ENCODE measurements around the gene KLHL40. TPM values are rescaled to one million over a fixed set of nuclear protein-coding genes. Genes with fewer than 3 reads are reported as not detected.

KLHL40 gene
- total and polyA plus RNA-seq, 9 of the 15 experiments (the other 6 are each of a cell fraction or from before 2014, with no cell fraction given): not detected

DNA sequence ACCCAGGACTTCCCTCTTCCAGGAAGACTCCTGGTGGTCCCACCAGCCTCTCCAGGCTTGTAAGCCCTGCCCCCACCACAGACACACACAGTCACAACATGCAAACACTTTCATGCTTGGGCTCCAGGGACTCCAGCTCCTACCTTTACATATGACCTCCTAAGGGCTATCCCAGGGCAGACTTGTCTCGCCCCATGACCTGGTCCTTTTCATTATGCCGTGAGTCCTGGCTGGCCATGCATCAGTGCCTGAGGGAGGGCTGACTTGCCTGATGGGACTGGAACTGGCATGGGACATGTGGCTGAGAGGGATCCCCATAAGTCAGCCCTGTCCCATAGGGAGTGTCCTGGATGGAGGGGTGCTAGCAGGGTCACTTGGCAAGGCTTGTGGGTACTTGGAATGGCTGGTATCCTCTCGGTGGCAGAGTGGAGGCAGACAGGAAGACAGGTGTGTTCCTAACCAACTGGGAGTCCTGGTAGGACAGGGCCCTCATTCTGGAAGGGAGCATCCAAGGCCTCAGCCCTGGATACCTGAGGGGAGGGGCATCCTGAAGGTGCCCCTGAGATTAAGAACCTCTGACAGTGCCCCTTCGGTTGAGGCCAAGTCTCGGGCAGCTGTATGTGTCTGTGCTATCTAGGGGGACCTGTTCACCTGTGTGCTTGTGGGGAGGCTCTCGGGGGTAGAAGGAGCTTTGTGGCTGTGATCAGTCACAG is 17.8 kb downstream of the KLHL40 start:
- H3K9ac ChIP-seq (ENCODE audit: insufficient read depth in 1 of 2, low read depth in 2 of 2, low read length in 2 of 2): no peak overlapping the region
- no peak for ATAC-seq
- no peak overlapping the region for H3K4me3 ChIP-seq
- BruUV-seq (replicated peaks): no TSS peak
- WGBS (ENCODE audit: insufficient coverage, low coverage, missing lambda C conversion rate): 3% methylated on average over 6 of the region's 6 CpGs
- TF ChIP-seq ZNF354B (CRISPR knock-in tag; IDR thresholded peaks at IDR 0.05) (no peak), SREBF1 (IDR thresholded peaks at IDR 0.05; ENCODE audit: borderline replicate concordance, low read depth, low read length) (no peak), NEUROD1 (IDR thresholded peaks at IDR 0.05; ENCODE audit: borderline replicate concordance, low read depth, low read length, partially characterized antibody) (no peak), ATF1 (CRISPR knock-in tag; IDR thresholded peaks at IDR 0.05) (no peak), ATF1 (tag; IDR thresholded peaks at IDR 0.05) (no peak), U2AF2 (optimal IDR thresholded peaks at IDR 0.05; ENCODE audit: low read depth, low read length) (no peak)
- H3K27ac ChIP-seq (ENCODE audit: extremely low read depth, low read depth, low read length): no peak overlapping the region
- DNase-seq (ENCODE audit: extremely low read depth in 1 of 4, low spot score in 3 of 4): no peak
- ChIA-PET POLR2A (interaction anchor here (0.6 to 1.2 kb wide), 2 partner anchors 9 to 48 kb away, joined by 3 to 4 read pairs; no protein-coding TSS in a partner anchor), CTCF (ENCODE audit: low intra/inter-chr PET ratio) (no interaction called here)
- intact Hi-C loops (cut with micrococcal nuclease): no loop called here
- H3K9me3 ChIP-seq (replicated peaks; ENCODE audit: control insufficient read depth, insufficient read depth, low read depth, low read length): no peaks in the 10 kb centered on the region
- peaks cover 6 to 41% of the 10 kb centered on the region in 2 experiments for H3K27me3 ChIP-seq (ENCODE audit: control insufficient read depth in 2 of 2, insufficient read depth in 2 of 2, low read length in 2 of 2)
- peaks cover 0 to 12% of the 10 kb centered on the region in 2 experiments; a peak in 1 of 5 replicates for H3K4me1 ChIP-seq (replicated peaks in 1 of 2; ENCODE audit: control insufficient read depth in 2 of 2, insufficient read depth in 2 of 2, low read length in 2 of 2)
- peaks cover 22% of the 10 kb centered on the region for H4K20me1 ChIP-seq (replicated peaks; ENCODE audit: control insufficient read depth, insufficient read depth, low read length)
- peaks cover 5% of the 10 kb centered on the region for H3K9me1 ChIP-seq (ENCODE audit: control insufficient read depth, insufficient read depth, low read length)
- no peaks in the 10 kb centered on the region for H3K36me3 ChIP-seq (ENCODE audit: control insufficient read depth, insufficient read depth, low read length)
- in situ Hi-C loops (cut with MboI): no loop called here
- FAIRE-seq: no peak
- no peak overlapping the region for H2AFZ ChIP-seq (ENCODE audit: low read depth, low read length)
- H3K79me2 ChIP-seq (ENCODE audit: control insufficient read depth, insufficient read depth, low read length): no peaks in the 10 kb centered on the region
- no peak overlapping the region for H3K4me2 ChIP-seq (ENCODE audit: insufficient read depth, low read length)

DNA sequence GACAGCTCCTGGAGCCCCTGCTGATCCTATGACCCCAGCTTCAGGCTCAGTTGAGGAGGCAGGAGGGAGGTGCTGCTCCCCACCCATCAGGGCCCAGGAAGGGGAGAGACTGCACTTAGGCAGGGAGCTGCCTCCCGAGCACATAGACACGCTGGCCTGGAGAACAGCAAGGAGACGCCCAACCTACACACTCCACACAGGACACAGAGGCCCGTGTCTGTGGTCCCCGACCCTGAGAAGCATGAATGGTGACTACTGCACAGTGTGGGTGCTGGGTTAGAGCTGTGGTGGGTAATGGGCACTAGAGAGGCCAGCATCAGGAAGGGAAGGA is 18.3 kb downstream of the KLHL40 start:
- DNase-seq (ENCODE audit: extremely low read depth in 1 of 4, low spot score in 3 of 4) (no peak), FAIRE-seq (no peak), ATAC-seq (no peak)
- H4K20me1 ChIP-seq (replicated peaks; ENCODE audit: control insufficient read depth, insufficient read depth, low read length): peaks cover 17% of the 10 kb centered on the region
- no peaks in the 10 kb centered on the region for H3K79me2 ChIP-seq (ENCODE audit: control insufficient read depth, insufficient read depth, low read length)
- H3K27ac ChIP-seq (ENCODE audit: extremely low read depth, low read depth, low read length): no peak overlapping the region
- no peak overlapping the region for H2AFZ ChIP-seq (ENCODE audit: low read depth, low read length)
- no peaks in the 10 kb centered on the region for H3K36me3 ChIP-seq (ENCODE audit: control insufficient read depth, insufficient read depth, low read length)
- H3K4me2 ChIP-seq (ENCODE audit: insufficient read depth, low read length): no peak overlapping the region
- ChIA-PET POLR2A (interaction anchor here (0.6 to 1.2 kb wide), 2 partner anchors 9 to 49 kb away, joined by 3 to 4 read pairs; no protein-coding TSS in a partner anchor), CTCF (ENCODE audit: low intra/inter-chr PET ratio) (no interaction called here)
- H3K9me3 ChIP-seq (replicated peaks; ENCODE audit: control insufficient read depth, insufficient read depth, low read depth, low read length): no peaks in the 10 kb centered on the region
- no peak overlapping the region for H3K9ac ChIP-seq (ENCODE audit: insufficient read depth in 1 of 2, low read depth in 2 of 2, low read length in 2 of 2)
- peaks cover 8 to 41% of the 10 kb centered on the region in 2 experiments for H3K27me3 ChIP-seq (ENCODE audit: control insufficient read depth in 2 of 2, insufficient read depth in 2 of 2, low read length in 2 of 2)
- no TSS peak for BruUV-seq (replicated peaks)
- intact Hi-C loops (cut with micrococcal nuclease): no loop called here
- no peak overlapping the region for H3K4me3 ChIP-seq
- peaks cover 5% of the 10 kb centered on the region for H3K9me1 ChIP-seq (ENCODE audit: control insufficient read depth, insufficient read depth, low read length)
- WGBS (ENCODE audit: insufficient coverage, low coverage, missing lambda C conversion rate): 0% methylated on average over 5 of the region's 5 CpGs
- in situ Hi-C loops (cut with MboI): no loop called here
- peaks cover 0 to 12% of the 10 kb centered on the region in 2 experiments; a peak in 1 of 5 replicates for H3K4me1 ChIP-seq (replicated peaks in 1 of 2; ENCODE audit: control insufficient read depth in 2 of 2, insufficient read depth in 2 of 2, low read length in 2 of 2)
- no peak for TF ChIP-seq NR2C1 (IDR thresholded peaks at IDR 0.05)
- no peak for TF ChIP-seq NR2C1 (tag; IDR thresholded peaks at IDR 0.05)
- TF ChIP-seq POLR2B (IDR thresholded peaks at IDR 0.05; ENCODE audit: low read depth, partially characterized antibody): no peak
